Stimulated activated CD8-positive, alpha-beta memory T cell treated with anti-CD3 and anti-CD28 coated beads, Interleukin-2, amount 100 ng/mL, for 48 hours (primary cell): ENCODE data around the gene ZC3HAV1.
"Not testable (repeated sequence)": the region's sequence is repeated elsewhere in the genome, so short reads cannot be mapped to it uniquely, and the experiment has no call there.

Experiments used
- DNase-seq, 2 donors: peaks; one replicate each; pipeline ENCODE4 v3.0.0-alpha.2; 2020; ENCODE audit warnings: low read depth in 2 of 2

ZC3HAV1 gene

DNA sequence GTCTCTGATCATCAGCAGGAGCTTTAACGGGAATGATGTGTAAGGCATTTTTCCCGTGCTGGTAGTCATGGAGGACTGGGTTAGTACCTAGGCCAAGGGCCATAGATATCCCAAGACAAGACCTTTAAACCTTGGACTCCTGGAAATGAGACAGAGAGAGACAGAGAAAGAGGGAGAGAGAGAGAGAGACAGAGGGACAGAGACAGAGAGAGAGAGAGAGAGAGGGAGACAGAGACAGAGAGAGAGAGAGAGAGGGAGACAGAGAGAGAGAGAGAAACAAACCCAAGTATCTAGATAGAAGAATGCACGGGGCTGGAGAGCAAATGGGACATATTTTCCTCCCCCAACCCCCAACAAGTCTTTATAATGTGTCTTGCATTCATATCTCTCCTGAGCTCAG, 22.3 kb downstream of the ZC3HAV1 start:
- no peak for DNase-seq

DNA sequence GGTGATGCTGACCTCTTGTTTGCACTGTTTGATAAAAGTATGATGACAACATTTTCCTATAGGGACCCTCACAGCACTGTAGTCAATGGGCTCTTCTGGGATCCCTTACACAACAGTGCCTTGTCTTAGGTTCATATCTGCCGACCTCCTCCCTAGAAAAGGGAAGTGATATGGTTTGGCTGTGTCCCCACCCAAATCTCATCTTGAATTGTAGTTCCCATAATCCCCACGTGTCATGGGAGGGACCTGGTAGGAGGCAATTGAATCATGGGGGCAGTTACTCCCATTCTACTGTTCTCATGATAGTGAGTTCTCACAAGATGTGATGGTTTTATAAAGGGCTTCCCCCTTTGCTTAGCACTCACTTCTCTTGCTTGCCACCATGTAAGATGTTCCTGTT, 23.1 kb downstream of the ZC3HAV1 start:
- no peak for DNase-seq

DNA sequence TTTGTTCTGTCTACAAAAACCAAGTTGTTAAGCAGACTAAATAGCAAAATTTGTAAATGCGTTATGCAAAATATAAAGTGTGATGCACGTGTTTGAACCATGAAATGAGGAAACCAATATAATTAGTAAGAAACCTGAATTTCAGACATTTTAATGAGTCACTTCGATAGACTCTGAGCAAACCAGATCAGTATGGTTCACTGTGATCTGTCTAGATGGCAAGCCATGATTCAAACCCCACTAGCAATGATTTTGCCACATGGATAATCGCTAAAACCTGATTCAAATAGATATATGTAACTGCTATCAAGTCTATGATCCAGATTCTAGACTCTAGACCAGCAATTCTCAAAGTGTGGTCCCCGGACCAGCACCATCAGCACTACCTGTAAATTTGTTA, 24.8 kb downstream of the ZC3HAV1 start:
- no peak for DNase-seq

DNA sequence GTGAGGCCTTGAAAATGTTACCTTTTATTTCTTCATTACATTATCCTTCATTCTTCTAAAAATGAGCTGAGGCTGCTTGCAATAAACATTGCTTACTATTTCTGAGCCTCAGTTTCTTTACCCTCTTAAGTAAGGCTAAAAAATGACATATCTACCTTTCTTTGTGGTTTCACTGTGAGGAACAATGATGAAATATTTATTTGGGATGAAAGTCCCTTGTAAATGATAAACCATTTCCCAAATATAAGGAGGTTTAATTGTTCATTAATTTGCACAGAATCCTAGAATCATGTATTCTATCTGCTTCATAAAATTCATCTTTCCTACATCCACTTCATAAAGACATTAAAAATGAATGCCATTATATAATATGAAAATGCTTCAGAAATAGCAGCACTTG, 27.9 kb downstream of the ZC3HAV1 start:
- no peak for DNase-seq

DNA sequence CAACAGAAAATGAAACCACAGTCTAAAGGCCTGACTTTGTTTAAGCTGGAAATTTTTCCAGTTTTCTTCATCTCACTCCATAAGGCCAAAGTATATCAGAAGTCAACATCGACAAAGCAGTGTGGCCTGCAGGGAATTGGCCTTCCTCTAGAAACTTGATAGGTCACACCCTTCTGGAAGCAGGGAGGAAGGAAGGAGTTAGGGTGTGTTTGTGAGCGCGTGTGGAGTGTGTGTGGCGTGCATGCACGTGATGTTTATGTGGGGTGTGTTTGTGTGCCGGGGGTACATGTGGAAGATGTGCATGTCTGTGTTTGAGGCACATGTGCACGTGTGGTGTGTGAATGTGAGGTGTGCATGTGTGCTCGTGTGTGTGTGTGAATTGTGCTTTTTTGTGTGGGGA, 28.6 kb downstream of the ZC3HAV1 start:
- DNase-seq = no peak

DNA sequence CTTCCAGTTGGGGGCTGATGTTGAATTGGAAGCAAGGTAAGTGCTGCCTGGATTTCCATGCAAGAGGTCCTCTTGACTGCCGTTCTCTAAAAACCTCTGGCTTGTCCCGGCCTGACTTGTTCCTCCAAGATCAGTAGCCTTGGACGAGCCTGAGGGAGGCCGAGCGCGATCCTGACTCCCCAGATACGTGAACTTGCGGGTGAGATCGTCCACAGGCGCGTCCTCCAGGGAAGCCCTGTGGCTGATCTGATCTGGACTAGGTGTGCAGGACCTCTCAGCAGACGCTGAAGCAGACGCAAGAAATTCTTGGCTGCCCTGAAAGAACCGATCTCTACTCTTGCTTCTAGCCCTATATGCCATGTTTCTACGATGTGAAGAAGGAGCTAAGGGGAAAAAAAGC, 29.7 kb downstream of the ZC3HAV1 start:
- no peak for DNase-seq

DNA sequence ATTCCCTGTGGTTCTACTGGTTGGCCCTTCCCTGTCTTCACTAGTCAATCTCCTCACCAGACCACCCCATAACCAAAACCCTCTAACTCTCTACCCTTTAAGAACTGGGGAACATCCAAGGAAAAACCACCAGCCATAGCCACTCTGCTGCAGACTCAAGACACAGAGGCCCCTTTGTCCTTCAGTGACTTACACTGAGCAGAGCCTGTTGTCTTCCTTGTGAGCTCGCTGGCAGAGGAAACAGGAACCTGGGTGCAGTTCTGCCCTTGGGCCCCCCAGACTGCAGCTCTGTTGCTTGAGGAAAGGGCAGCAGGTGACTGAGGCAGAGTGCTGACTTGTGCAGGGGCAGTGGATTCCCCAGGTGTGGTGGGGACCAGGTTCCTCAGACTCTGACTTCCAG, 30.6 kb downstream of the ZC3HAV1 start:
- no peak for DNase-seq

DNA sequence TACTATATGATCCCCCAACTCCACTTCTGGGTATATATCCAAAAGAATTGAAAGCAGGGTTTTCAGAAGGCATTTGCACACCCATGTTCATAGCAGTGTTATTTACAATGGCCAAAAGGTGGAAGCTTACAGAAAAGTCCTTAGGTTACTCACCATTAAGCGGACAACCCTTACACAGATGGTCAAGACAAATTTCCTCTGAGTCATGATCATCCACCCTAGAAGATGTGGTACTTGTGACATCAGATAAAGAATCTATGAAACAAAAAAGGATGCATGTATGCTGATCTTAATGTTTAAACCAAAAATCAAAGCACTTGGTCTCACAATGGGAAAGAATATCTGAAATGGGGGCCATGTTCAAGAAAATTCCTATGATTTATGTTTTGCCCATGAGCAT, 31.1 kb downstream of the ZC3HAV1 start:
- DNase-seq = no peak

DNA sequence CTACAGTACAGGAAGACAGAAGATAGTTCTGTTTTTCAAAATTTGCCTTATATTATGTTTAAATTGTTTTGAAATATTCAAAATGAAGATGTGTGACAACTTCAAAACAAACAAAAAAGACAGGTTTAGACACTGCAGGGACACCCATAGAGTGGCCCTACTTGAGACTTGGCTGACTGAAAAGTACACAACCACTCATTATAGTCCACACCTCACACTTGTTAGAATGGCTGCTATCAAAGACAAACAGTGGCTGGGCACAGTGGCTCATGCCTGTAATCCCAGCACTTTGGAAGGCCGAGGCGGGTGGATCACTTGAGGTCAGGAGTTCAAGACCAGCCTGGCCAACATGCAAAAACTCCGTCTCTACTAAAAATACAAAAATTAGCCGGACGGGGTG, 31.8 kb downstream of the ZC3HAV1 start:
- not testable (repeated sequence) for DNase-seq

DNA sequence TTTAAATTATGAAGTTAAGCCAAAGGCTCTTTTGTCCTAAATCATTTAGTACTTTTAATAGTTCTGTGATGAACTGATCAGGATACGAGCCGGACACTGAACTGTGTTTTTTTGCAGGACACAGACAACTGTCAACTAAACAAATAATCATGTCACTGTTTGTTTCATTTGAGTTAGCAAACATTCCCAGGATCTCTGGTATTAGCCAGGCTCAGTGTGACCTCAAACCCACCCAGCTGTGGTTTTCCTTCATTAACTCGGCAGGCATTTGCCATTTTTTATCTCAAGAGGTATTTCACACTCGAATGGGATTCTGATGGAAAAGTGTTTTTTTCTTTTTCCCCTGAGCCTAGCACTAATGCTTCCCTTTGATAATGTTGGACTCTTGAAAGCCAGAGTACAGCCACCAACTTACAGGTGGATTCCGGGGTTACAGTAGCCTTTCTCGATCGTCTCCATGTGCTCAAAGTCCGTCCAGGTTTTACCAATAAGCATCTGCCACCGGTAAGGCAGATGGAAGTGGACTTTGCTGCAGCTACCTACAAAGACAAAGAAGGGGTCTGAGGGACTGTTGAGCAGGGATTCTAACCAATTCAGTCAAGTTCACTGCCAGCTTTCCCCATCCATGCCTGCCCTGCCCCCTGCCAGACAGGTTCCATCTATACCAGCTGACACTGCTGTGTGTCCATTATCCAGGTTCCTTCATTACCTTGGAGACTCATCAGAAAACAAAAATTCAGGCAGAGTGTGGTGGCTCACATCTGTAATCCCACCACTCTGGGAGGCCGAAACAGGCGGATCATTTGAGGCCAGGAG, 33.4 kb downstream of the ZC3HAV1 start:
- no peak for DNase-seq

DNA sequence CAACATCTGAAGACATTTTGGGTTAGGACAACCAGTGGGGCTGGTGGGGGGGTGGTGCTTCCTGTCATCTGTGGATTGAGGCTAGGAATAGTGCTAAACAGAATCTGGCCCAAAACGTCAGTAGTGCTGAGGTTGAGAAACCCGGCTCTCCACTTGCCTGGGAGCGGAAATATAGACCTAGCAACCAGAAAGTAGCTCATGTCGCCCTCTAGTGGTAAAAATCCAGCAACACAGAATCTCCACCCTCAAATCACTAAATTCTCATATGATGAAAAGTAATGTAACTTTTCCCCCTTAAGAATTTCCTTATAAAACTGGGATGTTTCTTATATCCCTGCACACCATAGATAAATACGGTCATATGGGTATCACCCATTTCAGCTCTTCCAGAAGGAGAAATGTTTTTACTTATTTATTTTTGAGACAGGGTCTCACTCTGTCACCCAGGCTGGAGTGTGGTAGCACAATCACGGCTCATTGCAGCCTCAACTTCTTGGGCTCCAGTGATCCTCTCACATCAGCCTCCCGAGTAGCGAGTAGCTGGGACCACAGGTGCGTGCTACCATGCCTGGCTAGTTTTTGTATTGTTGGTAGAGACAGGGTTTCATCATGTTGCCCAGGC, 34.4 kb downstream of the ZC3HAV1 start:
- no peak for DNase-seq

DNA sequence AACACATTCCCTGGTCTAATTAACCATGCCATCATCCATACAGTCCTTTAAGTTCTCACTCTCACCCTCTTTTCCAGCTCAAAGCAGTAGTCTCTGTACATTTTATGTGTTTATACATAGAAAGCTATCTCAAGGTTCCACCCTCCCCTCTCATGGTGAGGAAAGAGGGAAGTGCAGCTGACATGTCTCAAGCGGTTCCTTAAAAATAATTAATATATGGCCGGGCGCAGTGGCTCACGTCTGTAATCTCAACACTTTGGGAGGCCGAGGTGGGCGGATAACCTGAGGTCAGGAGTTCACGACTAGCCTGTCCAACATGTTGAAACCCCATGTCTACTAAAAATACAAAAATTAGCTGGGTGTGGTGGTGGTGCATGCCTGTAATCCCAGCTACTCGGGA, 36.7 kb downstream of the ZC3HAV1 start:
- no peak for DNase-seq

DNA sequence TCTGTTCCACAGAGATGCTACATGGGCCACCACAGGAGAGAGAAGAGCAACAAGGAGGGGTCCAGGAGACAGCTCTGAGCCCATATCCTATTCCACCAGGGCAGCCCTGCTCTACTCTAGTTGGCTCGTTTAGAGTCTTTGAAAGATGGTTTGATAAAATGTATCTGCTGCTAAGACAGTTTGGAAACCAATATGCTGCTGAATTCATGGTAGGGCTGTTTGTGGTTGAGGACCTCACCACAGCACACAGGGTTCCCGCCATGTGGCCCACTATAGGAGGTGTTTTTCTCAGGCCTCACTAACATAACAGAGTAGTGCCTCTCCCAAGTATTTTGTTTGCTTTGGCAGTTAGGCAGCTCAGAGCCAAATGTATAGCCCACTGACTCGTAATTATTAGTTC, 37.8 kb downstream of the ZC3HAV1 start:
- DNase-seq = no peak

DNA sequence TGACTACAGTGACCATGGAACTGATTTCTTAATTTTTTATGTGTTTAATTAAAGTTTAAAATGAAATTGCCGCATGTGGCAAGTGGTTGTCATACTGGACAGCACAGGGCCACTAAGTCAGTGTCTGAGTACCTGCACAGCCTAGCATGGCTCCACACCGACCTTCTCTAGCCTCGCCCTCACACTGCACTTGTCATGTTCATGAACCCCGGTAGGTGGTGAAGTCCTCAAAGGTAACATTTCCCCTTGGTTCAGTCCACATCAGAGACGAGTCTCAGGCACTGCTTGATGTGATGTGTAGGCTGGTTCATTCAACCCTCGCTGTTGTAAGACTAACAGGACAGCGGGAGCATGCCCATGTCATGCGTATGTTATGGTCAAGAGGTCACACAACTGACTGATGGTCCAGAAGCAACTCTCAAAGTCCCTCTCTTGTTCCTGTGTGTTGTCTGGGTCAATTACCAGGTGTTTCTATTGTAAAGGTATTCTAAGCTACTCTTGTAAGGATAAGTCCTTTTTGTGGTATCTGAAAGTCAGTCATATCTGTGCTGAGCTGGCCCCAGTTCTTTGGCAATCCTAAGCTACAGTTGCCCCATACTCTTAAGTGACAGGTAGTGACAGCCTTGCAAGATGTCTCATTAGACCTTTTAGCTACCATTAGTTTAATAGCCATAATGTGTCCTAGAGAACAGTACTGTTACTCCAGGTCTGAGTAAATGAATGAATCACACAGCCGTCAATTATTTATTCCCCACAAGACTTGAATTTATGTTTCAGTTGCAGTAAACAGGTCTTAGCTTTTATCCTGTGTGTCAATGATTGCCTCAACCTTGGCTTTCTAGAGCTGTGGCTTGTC, 40.7 kb downstream of the ZC3HAV1 start:
- no peak for DNase-seq

DNA sequence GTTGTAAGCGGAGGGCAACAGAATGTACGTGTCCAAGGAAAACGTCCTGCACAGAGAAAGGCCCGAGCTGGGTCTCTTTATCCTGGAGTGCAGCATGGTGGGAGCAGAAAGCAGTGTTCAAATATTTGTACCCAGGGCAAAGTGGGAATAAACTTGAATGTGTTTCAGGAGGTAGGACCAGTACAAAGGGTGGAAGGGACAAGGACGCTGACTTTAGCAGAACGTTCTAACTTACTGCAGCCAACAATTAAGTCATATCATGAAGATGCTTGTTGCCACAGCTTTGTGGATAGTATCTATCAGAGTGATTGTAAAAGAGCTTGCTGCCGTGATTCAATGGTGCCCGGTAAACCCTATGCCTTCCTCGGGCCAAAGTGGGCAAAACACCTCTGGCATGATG, 43.2 kb downstream of the ZC3HAV1 start:
- no peak for DNase-seq

DNA sequence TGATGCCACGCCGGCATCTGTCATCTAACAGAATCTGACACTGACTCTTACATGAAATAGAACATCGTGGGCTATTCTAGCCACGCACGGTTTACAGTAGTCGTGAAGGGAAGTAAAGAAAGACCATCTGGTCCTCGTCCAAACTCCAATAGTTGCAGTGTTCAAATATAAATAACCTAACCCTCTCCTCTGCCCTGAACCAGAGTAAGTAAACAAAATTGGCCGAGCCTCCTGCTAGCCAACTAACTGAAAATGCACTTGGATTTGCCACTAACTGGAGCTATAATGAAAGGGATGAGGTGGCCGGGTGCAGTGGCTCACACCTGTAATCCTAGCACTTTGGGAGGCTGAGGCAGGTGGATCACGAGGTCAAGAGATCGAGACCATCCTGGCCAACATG, 44.2 kb downstream of the ZC3HAV1 start:
- DNase-seq = no peak

DNA sequence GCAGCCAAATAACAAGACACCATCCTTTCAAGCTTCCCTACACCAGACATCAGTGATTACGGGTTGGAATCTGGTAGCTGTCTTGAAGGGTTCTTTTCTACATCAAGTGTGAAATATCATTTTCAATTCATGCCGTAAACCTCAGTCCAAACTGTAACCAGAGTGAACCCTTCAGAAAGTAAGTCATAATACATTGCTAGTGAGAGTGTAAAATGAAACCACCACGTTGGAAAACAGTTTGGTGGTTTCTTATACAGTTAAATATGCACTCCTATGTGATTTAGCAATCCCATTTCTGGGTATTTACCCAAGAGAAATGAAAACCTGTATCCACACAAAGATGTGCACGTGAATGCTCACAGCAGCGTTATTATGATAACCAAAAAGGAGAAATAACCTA, 48.1 kb downstream of the ZC3HAV1 start:
- DNase-seq = no peak

DNA sequence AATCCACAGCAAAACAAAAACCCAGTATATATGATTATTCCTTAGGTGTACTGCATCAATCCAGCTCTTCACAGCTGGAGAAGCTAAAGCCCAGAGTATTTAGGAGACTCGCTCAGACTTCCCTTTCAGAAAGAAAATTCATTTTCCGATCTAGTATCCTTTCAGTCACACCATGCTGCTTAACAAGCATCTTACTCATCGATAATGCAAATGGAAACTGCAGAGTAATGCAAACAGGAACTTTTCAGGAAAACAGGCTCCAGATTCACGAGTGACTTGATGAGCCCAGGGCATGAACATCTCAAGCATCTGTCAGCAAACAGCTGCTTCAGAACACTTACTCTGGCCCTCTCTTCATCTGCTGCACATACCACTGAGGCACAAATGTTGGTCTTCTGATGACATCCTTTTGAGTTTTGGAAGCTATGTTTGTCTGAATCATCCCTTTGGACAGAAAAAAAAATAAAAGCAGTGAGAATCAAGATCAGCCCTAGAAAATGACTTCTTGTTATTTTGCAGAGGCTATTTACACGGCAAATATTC, 48.8 kb downstream of the ZC3HAV1 start:
- no peak for DNase-seq

DNA sequence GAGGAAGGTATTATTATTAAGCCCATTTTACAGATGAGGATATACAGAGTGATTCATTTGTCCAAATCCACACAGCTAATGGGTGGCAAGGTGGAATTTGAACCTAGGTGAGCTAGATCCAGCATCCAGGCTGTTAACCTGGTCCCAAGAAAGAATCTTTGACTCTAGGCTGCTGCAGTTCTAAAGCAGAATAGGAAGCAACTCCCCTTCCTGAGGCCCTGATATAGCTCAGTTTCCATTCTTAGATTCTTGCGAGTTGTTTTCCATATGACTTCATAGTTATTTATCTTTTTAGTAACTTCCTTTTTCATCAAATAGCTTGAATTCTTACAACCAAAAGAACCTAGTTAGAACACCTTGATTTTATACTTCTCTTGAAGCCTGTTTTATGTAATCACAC, 49.6 kb downstream of the ZC3HAV1 start:
- DNase-seq = no peak

DNA sequence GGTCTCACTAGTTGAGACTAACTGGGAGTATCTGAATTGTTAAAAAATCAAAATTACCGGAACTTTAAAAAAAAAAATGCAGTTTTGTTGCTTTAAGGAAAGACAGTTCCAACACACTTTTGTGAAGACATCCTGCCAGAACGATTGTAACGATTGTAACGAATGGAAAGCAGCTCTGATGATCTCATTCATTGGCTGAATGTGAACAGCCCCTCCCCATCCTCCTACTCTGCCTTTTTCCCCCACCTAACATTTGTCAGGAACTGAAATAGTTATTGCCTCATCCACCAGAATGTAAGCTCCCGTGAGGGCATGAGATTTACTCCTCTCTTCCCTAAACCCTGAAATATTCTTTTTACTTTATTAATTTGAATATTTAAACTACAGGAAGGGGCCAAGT, 50.6 kb downstream of the ZC3HAV1 start:
- no peak for DNase-seq

DNA sequence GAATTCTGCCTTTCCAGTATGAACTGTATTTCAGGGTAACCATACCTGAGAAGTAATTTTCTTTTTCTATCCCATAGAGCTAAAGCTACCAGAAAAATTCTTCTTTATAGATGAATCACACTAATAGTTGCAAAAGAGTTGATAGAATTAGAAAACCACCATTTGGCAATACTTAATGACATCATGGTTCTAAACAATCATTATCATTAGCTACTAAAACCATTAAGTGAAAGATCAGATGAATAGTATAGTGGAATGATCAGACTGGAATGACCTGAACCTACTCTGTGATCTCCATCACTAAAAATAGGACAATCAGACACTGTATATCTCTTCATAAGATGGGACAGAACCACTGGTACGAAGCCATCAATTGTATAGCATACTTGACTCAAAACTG, 53.8 kb downstream of the ZC3HAV1 start:
- no peak for DNase-seq

DNA sequence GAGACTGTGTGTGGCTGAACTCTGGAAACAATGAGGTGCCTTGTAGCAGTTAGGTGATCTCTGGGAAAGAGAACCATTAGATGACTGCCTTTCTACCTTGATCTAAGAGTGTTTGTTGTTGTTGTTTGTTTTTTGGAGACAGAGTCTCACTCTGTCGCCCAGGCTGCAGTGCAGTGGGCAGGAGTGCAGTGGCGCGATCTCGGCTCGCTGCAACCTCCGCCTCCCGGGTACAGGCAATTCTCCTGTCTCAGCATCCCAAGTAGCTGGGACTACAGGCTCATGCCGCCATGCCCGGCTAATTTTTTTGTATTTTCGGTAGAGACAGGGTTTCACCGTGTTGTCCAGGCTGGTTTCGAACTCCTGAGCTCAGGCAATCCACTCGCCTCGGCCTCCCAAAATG, 54.9 kb downstream of the ZC3HAV1 start:
- DNase-seq = not testable (repeated sequence)
